ENCODE results near the gene WNT7B.

The WNT7B gene

GRCh38 chr22:45977551-45978274 lies 751 bp upstream of the WNT7B start:
- no peak for DNase-seq
- H3K27me3 Mint-ChIP-seq (ENCODE audit: low read depth, poor library complexity) = peaks cover 52% of the 10 kb centered on the region
- no peaks in the 10 kb centered on the region for H3K36me3 Mint-ChIP-seq (ENCODE audit: low read depth)
- no peaks in the 10 kb centered on the region for H3K9me3 Mint-ChIP-seq
- peak overlapping the region; percentile 52 for H3K4me3 Mint-ChIP-seq
- peaks cover 5% of the 10 kb centered on the region for H3K4me1 Mint-ChIP-seq
- H3K27ac Mint-ChIP-seq = no peak overlapping the region
- TF ChIP-seq, protein P1, sequence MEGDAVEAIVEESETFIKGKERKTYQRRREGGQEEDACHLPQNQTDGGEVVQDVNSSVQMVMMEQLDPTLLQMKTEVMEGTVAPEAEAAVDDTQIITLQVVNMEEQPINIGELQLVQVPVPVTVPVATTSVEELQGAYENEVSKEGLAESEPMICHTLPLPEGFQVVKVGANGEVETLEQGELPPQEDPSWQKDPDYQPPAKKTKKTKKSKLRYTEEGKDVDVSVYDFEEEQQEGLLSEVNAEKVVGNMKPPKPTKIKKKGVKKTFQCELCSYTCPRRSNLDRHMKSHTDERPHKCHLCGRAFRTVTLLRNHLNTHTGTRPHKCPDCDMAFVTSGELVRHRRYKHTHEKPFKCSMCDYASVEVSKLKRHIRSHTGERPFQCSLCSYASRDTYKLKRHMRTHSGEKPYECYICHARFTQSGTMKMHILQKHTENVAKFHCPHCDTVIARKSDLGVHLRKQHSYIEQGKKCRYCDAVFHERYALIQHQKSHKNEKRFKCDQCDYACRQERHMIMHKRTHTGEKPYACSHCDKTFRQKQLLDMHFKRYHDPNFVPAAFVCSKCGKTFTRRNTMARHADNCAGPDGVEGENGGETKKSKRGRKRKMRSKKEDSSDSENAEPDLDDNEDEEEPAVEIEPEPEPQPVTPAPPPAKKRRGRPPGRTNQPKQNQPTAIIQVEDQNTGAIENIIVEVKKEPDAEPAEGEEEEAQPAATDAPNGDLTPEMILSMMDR (IDR thresholded peaks at IDR 0.05) = no peak

- peak; percentile 45 for DNase-seq
- H3K4me1 Mint-ChIP-seq = peaks cover 5% of the 10 kb centered on the region
- H3K4me3 Mint-ChIP-seq = peak overlapping the region; percentile 71
- H3K36me3 Mint-ChIP-seq (ENCODE audit: low read depth) = no peaks in the 10 kb centered on the region
- H3K27me3 Mint-ChIP-seq (ENCODE audit: low read depth, poor library complexity) = peaks cover 65% of the 10 kb centered on the region
- TF ChIP-seq, protein P1 (IDR thresholded peaks at IDR 0.05) = no peak
- H3K9me3 Mint-ChIP-seq = no peaks in the 10 kb centered on the region
- no peak overlapping the region for H3K27ac Mint-ChIP-seq
Measured at GRCh38 chr22:45976254-45977002, 534 bp downstream of the WNT7B start.

DNA sequence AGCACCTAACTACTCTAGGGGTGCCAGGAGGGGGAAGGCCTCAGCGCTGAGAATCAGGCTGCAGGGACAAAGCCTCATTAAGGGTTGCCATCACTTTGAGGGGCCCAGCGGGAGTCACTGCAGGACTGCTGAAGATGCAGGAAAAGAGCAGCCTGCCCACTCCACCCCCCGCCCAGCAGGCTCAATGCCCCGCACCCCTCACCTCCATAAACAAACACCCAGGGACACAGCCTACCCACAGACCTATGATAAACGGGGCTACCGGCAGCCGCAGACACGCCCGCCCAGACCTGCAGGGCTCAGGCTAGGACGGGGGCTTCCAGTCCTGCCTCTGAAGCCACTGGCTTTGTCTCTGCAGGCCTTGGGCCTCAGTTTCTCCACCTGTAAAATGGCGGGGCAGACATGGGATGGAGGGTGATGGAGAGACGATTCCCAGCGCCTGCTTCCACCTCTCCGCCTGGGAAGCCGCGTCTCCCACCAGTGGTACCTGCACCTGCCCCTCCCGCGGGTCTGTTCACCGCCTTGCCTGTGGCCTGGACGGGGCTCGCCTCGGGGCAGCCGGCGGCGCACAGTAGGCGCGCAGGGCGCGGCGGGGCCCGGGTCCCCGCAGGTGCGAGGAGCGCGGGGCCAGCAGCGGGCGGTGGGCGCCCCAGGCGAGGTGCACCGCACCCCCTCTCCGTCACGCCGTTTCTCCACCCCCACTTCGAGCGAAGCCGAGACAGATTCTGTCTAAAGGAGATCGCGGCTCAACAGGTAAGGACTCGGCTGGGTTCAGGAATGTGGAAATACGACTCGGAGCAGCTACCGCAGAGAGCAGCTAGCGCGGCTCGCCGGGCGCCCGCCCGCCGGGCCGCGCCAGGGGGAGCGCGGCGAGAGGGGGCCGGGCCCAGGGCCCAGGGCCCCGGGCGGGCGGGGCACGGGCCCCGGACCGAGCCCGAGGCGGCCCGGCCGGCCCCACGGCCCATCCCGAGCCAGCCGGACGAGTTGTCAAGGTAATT lies 1.5 kb downstream of the WNT7B start:
- Mint-ChIP-seq H3K36me3 (ENCODE audit: low read depth) (no peaks in the 10 kb centered on the region), H3K27ac (no peak overlapping the region)

DNA sequence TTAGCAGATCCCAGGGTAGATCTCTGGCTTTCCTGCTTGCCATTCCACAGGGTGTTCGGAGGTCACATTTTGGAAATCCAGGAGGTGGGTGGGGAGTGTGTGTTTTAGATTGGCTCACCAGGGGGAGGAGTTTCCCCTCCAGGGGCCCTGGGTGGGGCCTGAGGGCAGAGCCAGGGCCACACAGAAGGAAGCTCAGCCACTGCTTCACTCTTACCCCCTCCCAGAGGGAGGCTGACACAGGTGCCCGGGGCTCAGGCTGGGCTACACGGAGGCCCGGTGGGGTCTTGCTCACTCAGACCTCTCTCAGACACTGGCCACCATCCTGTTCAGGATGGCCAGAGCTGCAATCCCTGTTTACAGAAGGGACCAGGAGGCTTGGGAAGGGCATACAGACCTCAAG lies 2.5 kb downstream of the WNT7B start:
- peaks cover 84% of the 10 kb centered on the region for H3K27me3 Mint-ChIP-seq (ENCODE audit: low read depth, poor library complexity)
- no peak overlapping the region for H3K27ac Mint-ChIP-seq
- no peaks in the 10 kb centered on the region for H3K36me3 Mint-ChIP-seq (ENCODE audit: low read depth)
- no peaks in the 10 kb centered on the region for H3K9me3 Mint-ChIP-seq
- TF ChIP-seq, protein P1 (IDR thresholded peaks at IDR 0.05) = no peak
- DNase-seq = no peak
- H3K4me3 Mint-ChIP-seq = peak overlapping the region; percentile 55
- peaks cover 16% of the 10 kb centered on the region for H3K4me1 Mint-ChIP-seq

More for the DNA sequence above, 1.5 kb downstream of the WNT7B start:
- Mint-ChIP-seq H3K4me3 (peak overlapping the region; percentile 55), H3K4me1 (peaks cover 10% of the 10 kb centered on the region), H3K27me3 (ENCODE audit: low read depth, poor library complexity) (peaks cover 75% of the 10 kb centered on the region), H3K9me3 (no peaks in the 10 kb centered on the region)
- TF ChIP-seq, protein P1 (IDR thresholded peaks at IDR 0.05) = no peak
- DNase-seq = no peak

DNA sequence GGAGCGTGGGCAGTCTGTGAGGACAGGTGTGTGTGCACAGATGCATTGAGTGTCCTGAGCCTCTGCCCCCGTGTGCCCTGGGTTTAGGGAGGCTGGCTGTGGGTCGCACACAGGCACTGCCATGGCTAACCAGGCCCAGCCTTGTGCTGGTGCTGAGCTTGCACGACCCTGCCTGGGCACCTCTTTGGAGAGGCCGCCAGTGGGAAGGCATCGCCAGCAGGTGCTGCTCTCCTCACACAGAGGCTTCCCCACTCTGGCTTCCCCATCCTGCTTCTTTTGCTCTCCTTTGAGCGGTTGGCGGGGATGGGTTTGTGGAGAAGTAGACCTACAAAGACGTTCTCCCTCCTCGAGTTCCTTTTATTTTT lies 4.1 kb downstream of the WNT7B start:
- no peak for DNase-seq
- TF ChIP-seq, protein P1 (IDR thresholded peaks at IDR 0.05) = no peak
- H3K9me3 Mint-ChIP-seq = no peaks in the 10 kb centered on the region
- peaks cover 95% of the 10 kb centered on the region for H3K27me3 Mint-ChIP-seq (ENCODE audit: low read depth, poor library complexity)
- peak overlapping the region; percentile 59 for H3K4me3 Mint-ChIP-seq
- peaks cover 19% of the 10 kb centered on the region for H3K4me1 Mint-ChIP-seq
- no peak overlapping the region for H3K27ac Mint-ChIP-seq
- no peaks in the 10 kb centered on the region for H3K36me3 Mint-ChIP-seq (ENCODE audit: low read depth)

Measured in nephron progenitor cell (in vitro differentiated cells).